GM21367 (cell line): Measurements from ENCODE around the gene MAPKAP1.

Experiments
- ATAC-seq: cut with Tn5 transposase; IDR thresholded peaks from one replicate; pipeline ENCODE4 v1.9.1; 2021; ENCODE audit not compliant: unreplicated experiment

Gene MAPKAP1

DNA sequence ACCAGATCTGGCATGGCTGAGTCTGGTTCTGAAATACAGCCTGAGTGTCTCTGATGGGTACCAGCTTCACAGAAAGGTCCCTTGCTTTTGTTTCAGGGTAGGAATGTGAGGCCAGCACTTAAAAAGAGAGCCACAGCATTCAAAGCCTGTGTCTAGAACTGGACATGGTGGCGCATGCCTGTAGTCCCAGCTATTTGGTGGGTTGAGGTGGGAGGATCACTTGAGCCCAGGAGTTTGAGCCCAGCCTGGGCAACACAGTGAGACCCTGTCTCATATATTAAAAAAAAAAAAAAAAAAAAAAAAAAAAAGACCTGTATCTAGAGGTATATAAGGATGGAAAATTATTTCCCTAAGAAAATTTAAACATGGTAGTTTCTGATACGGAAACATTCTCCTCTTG, 243.1 kb downstream of the MAPKAP1 start:
- ATAC-seq = no peak

GRCh38 chr9:125462861-125463291, 244.1 kb downstream of the MAPKAP1 start:
- no peak for ATAC-seq

GRCh38 chr9:125461636-125462190, 245.3 kb downstream of the MAPKAP1 start:
- ATAC-seq = no peak

- ATAC-seq = no peak
These were observed 245.9 kb downstream of the MAPKAP1 start for GRCh38 chr9:125460883-125461635.

DNA sequence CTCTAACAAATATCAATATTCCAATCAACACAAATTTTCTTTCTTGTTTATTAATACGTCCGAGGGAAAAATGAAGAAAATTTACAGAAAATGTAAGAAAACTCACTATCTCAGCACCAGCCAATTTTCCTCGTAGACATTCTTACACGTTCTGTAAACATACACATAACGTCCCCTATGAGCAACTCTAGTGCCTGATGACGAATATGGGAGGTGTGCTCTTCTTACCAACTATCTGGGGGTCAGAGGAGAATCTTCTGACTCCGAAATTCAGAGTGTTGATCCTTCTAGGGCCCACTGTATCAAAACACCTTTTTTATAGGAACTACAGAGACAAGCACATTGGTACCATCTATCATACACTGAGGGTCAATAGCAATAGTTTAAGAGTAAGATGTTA, 246.7 kb downstream of the MAPKAP1 start:
- ATAC-seq = no peak

- no peak for ATAC-seq
These were observed 249.7 kb downstream of the MAPKAP1 start for GRCh38 chr9:125457357-125457756.

DNA sequence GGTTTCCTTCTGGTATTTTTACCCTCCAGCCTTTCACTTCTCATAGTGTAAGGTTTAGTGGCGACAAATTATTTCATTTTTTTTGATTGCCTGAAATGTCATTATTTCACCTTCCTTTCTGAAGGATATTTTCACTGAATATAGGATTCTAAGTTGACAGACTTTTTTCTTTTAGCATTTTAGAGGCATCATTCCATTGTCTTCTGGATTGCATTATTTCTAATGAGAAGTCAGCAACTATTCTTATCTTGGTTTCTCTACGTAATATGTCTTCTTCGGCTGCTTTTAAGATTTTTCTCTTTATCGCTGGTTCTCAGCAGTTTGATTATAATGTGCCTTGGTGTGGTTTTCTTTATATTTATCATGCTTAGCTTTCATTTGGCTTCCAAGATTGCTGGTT, 251.1 kb downstream of the MAPKAP1 start:
- no peak for ATAC-seq

DNA sequence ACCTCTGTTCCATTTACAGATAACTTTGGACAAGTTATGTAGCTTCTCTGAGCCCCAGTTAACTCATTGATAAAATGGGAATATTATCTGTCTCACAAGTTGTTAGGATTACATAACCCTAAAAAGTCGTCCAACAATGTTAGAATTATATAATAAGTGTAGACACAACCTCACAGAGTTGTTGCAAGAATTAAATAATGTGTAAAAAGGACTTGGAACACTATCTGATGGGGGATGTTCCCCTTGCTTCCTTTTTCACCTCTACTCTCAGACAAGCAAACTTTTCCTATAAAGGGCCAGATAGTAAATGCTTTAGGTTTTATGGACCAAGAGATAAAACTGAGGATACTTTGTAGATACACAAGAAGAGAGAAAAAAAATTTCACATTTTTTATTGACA, 251.9 kb downstream of the MAPKAP1 start:
- no peak for ATAC-seq

- no peak for ATAC-seq
These were observed 259.7 kb downstream of the MAPKAP1 start for GRCh38 chr9:125447202-125447802.

DNA sequence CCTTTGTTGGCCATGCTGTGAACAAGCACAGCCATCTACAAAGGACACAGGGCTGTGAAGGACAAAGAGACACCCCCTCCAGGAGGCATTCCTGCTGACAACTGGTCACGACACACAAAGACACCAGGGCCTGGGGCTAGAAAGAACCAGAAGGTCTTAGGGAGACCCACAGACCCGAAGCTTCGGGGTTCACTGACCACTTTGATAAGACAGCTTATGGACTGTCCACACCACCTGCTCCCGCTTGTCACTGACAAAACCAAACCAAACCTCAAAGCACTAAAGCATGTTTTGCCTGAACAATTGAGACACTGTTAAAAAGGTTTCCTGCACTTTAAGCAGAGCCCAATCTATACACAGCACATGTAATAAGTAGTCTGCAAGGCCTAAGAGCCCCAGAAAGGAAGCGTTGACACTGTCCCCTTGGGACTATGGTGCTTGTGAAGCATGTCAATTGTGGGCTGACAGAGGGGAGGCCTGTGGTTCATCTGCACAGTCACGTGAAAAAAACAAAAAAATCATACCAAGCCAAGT, 260.4 kb downstream of the MAPKAP1 start:
- ATAC-seq = peak; percentile 95

DNA sequence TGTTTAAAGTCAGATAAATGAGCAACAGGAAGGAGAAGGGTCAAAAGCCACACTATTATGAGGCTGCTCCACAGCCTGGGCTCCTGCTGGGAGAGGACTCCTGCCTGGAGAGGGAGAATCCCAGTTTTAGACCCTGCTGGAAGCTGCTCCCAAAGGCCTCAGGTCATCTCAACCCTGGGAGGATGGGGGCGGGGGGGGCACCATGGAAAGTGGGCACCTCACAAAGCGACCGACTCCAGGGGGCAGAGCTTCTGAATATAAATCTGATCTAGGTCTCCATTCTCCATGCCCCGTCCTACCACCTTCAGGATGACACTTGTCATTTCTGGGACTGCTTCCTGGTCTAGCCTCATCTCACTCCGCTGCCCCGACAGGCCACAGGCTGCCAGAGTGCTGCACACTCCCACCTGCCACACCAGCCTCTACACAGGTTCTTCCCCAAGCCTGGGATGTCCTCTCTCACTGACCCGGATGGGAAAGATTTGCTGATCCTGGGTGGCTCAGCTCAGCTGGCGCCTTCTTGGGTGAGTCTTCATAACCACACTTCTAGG, 262.0 kb downstream of the MAPKAP1 start:
- ATAC-seq = no peak

DNA sequence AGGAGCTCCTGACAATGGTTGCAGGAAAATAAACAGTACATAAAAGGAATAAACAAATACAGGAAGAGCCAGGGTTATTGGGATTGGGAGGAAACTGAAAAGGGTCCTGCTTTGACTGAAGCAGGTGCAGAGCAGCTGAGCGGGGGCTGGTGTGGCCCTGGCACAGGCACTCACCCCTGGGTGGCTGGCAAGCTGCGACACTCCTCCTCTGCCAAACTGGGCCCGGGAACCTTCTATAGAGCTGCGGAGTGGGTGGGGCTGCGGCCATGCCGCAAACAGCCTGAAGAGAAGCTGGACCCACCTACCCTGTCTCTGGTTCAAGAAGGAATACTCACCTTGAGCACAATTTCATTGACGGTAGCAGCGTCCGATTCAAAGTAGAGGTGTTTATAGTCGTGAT, 262.8 kb downstream of the MAPKAP1 start:
- ATAC-seq = no peak

DNA sequence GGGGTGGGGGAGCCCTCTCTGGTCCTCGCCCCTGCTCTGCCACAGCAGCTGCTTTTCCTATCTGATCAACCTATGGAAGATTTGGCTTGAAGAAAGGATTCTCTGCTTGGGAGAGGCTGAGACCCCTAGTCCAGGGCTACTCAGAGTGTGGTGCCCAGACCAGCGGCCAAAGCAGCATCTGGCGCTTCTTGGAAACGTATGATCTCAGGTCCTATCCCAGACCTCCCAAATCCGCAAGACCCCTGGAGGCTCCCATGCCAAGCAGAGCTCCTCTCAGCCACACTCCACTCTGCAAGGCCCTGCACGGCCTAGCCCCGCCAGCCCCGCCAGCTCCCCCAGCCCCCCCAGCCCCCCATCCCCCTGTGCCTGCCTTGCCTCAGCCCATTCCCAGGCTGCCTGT, 263.6 kb downstream of the MAPKAP1 start:
- no peak for ATAC-seq

DNA sequence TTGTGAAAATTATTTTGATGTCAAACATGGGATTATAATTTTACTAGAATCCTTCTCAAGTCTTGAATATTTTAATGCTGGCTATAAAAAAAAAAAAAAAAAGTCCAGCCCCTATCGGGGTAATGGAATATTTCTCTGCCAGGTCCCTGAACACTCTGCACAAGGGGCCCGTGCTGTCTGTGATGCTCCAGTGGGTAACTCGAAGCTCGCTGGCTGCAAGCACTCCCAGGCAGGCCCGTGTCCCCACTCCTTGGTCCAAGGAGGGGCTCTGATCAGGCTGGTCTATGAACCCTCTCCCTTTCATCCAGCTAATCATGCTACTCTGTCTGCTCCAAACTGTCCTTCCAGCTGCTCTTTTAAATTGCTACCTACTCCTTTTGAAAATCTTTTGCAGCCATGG, 264.6 kb downstream of the MAPKAP1 start:
- ATAC-seq = no peak

DNA sequence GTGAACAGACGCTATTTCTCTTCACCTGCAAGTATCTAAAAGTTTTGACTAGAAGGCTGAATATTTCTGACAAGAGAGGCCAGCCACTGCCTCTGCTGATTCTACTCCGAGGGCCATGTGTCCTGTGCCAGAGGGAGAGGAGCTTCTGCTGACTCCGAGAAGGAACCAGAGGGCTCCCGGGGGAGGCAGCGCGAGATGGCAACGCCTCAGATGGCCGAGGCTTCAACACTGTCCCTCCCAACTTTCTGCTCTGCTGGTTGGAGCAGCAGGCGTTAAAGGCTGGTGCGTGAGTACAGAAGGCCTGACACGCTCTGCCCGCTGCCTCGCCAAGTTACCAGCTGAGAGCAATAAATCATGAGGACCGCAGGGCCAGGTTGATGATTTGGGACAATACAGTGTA, 266.6 kb downstream of the MAPKAP1 start:
- no peak for ATAC-seq

GRCh38 chr9:125439434-125440272, 267.4 kb downstream of the MAPKAP1 start:
- ATAC-seq = no peak

DNA sequence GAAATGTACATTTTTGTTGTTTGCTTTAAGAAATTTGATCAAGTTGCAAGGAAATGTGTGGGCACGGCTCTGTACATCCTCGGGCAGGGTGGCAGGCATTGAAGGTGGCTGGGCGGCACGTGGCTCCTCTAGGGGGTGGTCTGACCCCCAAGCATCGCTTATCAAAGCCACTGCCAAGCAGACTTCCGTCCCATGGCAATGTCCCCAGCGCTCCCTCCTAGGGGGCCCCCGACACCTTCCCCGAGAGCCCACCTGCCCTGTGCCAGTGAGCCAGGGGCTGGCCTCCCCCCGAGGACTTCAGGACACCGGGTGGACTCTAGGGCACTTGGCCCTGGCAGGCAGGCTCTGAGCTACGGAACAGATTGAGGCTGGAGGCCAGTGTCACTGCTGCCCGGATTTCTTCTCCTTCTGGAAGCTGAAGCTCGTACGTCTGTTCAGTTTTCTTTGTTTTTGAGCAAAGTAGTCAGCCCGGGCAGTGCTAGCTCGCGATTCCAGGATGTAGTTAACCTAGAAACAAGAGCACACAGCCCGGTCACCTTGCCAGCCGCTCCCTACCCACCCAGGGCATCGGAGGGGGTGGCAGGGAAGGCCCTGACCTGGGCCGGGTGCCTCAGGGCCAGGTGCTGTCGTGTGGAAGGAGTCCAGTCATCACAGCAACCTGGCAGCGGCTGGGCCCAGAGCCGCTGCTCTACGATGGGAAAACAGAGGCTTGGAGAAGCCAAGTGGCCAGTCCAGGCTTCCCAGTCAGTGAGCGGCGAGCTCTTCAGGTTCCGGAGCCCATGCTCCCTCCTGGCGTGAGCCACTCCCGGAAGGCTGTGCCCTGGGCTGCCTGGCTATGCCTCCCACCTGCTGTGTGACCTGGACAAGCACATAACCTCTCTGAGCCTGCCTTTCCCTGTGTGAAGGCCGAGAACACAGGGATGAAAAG, 268.2 kb downstream of the MAPKAP1 start:
- ATAC-seq = no peak

- ATAC-seq = no peak
These were observed 269.2 kb downstream of the MAPKAP1 start for GRCh38 chr9:125437771-125438221.

- no peak for ATAC-seq
These were observed 270.2 kb downstream of the MAPKAP1 start for GRCh38 chr9:125436613-125437443.
